ENCODE results near the gene NPAS3.

DNA sequence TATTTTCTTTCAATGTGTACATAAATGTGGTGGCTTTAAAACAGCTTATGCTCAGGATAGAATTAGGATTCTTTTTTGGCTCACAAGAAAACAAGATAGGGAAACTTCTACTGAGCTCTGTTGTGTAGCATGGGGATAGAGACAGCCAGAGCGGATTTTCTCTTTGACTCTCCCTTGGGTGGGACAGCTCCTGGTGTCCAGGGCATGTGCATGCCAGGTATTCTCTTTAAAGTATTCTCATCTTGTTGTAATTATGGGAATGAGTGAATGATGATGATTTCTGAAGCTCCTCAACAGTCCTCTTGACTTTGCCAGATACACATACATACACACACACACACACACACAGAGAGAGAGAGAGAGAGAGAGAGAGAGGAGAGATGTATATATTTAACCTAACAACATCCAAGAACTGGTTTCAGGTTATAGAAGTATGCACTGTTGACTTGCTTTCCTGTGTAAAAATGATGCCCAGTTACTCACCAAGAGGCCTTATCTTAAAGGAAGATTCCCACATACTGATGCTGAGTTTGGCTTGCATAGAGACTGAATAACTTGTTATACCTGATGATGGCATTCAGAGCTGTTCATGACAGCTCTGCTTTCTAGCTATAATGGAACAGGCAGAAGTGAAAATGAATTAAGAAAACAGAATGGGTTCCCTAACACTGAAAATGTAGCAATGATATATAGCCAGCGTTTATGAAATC is 624.7 kb downstream of the NPAS3 start:
- TF ChIP-seq, protein P1, sequence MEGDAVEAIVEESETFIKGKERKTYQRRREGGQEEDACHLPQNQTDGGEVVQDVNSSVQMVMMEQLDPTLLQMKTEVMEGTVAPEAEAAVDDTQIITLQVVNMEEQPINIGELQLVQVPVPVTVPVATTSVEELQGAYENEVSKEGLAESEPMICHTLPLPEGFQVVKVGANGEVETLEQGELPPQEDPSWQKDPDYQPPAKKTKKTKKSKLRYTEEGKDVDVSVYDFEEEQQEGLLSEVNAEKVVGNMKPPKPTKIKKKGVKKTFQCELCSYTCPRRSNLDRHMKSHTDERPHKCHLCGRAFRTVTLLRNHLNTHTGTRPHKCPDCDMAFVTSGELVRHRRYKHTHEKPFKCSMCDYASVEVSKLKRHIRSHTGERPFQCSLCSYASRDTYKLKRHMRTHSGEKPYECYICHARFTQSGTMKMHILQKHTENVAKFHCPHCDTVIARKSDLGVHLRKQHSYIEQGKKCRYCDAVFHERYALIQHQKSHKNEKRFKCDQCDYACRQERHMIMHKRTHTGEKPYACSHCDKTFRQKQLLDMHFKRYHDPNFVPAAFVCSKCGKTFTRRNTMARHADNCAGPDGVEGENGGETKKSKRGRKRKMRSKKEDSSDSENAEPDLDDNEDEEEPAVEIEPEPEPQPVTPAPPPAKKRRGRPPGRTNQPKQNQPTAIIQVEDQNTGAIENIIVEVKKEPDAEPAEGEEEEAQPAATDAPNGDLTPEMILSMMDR (conservative IDR thresholded peaks at IDR 0.05; ENCODE audit: low read depth, low read length): no peak
- TF ChIP-seq EZH2 (IDR thresholded peaks at IDR 0.05; ENCODE audit: borderline replicate concordance, low read depth, low read length, poor library complexity, severe bottlenecking): no peak
